Stimulated activated CD4-positive, alpha-beta T cell treated with anti-CD3 and anti-CD28 coated beads, Interleukin-1b, Interleukin-23, amount 100 ng/mL, for 24 hours (primary cell): ENCODE data around the gene PRDX5.

Experiments used
- DNase-seq, 4 experiments: peaks; one replicate each; pipeline ENCODE4 v3.0.0-alpha.2; 2020; ENCODE audit warnings: low read depth in 4 of 4, low spot score in 1 of 4

The PRDX5 gene

DNA sequence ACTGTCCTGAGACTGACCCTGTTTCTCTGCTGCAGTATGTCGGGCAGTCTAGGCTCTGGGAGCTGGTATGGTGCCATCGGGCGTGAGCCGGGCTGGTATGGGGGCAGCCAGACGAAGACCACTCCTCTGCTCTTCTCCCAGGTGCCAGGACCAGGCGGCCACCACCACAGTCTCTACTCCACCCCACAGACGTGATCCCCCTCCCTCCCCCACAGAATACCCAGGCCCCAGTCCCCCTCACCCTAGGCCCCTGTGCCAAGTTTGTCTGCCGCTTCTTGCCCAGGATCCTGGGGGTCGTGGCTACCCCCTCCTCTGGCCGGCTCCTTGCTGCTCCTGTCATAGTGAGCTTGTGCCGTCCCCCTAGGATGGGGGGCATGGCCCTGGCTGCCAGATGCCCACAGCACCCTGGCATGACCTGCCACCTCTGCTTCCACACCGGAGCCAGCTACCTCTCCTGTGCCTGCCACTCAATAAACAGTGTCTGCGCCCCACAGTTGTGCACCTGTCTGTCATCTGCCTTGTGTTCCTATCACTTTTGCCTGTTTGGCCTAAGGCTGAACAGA, 28.8 kb upstream of the PRDX5 start:
- DNase-seq = no peak

DNA sequence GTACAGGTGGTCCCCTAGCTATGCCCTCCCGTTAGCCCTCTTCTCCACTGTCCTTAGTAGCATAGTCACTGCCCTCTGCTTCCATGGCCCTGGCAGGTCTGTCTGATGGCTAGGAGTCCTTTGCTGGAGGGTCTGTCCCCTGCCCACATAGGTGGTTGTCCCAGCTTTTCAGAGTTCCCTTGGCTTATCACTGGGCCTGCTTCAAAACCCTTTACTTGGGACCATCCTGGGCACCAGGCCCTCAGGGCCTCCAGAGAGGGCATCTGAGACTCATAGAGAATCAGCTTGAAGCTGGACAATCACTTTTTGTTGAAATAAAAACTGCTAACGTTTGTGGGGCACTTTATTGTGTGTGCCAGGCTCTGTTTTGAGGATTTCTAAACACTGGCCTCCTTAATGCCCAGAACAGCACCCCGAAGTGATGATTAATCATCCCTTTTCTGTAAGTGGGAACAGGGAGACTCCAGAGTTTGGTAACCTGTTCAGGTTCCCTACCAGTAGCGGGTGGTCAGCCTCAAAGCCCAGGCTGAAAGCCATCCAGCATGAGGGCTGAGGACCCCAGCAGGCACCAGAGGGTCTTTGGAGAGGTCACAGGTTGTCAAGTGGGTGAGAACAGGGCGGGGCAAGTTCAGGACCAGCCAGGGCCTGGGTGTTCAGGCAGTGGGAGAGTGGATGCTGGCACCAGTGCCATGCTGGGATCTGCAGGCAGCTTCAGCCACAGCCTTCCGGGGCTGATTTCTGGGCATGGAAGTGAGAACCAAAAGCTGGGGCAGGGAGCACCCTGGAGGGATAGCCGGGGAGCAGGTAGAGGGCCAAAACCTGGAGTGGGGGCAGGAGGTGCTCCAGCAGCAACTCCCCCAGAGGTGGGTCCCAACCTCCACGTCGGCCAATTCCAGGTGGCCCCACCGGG, 27.3 kb upstream of the PRDX5 start:
- no peak for DNase-seq

DNA sequence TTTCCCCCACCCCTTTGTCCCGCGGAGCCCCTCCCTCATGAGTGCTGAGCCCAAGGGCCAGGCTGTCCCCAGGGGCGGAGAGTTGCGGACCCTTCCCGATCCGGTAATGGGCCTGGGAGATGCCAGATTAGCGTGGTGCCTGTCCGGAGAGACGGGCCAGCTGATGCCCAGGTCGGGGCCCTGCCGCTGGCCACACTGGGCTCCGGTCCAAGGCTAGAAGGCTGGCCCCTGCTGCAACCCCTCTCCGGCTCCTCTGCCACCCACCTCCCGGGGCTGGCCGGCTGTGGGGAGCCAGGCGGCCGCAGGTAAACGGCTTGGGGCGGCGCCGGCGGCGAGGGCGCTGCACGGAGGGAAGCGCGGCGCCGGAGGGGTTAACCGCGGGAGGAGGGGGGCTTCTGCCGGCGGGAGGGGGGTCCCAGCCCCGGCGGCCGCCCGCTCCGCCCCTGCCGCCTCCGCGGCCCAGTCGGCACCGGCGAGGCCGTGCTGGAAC, 26.6 kb upstream of the PRDX5 start, which contains the start of gene KCNK4:
TSS of gene KCNK4 (plus strand) at position 41 of the 490 bp plus-strand sequence. CDS start 1,717 bp downstream, outside the sequence.
- no peak for DNase-seq

DNA sequence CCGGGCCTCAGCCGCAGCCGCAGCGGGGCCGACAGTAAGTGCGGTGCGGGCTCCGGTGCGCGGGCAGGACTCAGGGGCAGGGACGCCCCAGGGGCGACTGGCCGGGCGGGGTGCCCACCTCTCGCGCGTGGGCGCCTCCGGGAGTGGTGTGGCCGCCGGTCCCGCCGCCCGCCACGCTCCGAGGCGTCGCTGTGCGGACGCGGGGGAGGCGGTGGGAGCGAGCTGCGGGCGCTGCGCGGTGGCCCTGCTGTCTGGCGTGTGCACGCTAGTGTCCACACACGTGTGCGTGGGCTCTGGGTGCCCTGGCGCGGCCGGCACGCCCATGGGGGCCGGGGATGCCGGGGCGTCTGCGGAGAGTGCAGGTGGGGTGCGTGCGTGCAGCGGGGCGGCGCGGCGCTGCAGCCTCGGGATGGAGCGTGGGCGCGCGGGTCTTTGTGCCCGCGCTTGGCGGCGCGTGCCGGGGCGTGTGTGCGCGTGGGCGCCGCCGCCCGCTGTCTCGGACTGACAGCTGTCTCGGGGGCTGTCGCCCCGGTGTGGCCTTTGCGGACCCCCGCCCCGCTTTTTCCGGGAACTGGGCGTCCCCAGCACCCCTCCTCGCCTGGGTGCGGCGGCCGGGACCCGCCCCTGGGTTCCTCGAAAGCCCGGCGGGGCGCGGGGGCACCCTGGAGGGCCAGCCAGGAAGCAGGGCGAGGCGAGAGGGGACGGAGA, 26.0 kb upstream of the PRDX5 start:
- DNase-seq = no peak

DNA sequence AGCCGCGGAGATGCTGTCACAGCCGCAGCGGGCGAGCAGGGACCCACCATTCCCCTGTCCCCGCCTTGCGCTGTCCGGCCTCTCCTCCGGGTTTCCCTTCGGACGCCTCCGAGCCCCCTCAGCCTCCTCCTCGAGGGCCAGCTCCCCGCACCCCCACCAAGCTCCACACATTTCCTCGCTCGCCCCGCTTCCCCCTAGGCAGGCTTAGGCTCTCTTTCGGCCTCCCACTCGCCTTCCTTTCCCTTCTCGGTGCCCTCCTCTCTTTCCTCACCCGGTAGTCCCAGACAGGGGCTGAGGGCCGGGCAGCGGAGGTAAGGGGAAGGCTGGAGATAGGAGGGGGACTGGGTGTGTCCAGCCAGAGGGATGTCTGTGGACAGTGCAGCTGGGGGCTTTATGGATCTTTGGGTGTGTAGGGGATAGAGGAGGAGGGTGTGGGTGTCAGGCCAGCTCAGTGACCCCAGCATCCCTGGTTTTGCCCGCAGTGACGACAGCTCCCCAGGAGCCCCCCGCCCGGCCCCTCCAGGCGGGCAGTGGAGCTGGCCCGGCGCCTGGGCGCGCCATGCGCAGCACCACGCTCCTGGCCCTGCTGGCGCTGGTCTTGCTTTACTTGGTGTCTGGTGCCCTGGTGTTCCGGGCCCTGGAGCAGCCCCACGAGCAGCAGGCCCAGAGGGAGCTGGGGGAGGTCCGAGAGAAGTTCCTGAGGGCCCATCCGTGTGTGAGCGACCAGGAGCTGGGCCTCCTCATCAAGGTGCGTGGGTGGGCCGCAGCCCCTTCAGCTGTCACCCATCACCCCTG, 25.3 kb upstream of the PRDX5 start:
- no peak for DNase-seq

DNA sequence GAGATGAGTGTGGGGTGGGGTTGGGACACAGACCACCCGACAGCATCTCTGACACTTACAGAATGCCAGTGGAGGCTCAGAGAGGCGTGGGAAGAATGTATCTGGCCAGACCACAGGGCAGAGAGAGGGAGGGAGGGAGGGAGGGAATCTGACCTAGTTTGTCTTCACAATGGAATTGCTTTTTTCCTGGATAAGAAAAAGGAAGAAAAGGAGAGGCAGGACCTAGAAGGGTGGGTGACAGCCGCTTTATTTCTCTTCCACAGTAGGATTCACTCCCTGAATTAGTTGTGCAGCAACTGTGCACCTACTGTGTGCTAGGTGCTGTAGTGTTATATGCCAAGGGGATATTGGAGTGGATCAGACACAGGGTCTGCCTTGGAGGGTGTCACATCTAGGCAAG, 23.1 kb upstream of the PRDX5 start:
- no peak for DNase-seq

DNA sequence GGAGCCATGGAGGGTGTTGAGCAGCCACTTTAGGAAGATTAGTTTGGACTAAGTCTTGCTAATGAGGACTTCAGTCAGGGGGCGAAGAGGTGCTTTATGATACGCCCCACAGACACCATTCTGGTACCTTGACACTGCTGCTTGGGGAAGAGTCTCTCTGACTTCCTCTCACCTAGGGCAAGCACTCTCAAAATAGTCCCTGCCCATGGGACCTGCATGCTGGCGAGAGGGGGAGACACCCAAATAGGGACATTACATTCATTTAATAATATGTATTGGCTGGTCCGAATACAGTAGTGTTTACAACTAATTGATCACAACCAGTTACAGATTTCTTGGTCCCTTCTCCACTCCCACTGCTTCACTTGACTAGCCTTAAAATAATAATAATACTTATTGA, 22.2 kb upstream of the PRDX5 start:
- DNase-seq = no peak

DNA sequence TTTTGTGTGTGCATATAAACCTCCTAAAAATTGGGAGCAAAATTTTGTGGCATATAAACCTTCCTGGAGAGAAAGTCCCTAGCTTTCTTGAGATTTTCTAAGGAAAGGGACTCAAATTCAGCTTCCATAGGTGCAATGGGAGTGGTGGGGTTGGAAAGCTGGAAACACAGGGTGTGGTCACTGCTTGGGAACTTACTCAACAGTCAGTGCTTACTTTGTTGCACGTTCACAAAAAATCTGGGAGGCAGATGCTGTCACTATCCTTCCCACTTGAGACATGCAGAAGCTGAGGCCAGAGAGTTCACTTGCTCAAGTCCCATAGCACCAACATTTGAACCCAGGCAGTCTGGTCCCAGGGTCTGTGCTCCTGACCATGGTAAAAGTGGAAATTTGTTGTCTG, 21.7 kb upstream of the PRDX5 start:
- DNase-seq = no peak

DNA sequence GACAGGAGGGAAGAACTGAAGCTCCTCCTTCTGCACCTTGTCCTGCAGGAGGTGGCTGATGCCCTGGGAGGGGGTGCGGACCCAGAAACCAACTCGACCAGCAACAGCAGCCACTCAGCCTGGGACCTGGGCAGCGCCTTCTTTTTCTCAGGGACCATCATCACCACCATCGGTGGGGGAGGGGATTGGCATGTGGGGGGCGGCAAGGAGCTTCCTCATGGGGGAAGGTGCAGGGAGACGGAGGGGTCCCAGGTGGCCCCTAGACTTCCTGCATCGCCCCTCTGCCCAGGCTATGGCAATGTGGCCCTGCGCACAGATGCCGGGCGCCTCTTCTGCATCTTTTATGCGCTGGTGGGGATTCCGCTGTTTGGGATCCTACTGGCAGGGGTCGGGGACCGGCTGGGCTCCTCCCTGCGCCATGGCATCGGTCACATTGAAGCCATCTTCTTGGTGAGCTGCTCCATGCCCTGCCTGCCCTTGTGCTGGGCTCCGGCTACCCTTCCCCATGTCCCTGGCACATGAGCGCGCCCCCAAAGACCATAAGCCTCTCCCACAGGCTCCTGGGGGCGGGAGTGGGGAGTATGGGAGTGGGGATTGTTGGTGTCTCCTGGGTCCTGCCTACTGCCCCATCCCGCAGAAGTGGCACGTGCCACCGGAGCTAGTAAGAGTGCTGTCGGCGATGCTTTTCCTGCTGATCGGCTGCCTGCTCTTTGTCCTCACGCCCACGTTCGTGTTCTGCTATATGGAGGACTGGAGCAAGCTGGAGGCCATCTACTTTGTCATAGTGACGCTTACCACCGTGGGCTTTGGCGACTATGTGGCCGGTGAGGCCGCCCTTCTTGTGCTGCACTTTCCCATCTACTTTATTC, 20.9 kb upstream of the PRDX5 start:
- no peak for DNase-seq

DNA sequence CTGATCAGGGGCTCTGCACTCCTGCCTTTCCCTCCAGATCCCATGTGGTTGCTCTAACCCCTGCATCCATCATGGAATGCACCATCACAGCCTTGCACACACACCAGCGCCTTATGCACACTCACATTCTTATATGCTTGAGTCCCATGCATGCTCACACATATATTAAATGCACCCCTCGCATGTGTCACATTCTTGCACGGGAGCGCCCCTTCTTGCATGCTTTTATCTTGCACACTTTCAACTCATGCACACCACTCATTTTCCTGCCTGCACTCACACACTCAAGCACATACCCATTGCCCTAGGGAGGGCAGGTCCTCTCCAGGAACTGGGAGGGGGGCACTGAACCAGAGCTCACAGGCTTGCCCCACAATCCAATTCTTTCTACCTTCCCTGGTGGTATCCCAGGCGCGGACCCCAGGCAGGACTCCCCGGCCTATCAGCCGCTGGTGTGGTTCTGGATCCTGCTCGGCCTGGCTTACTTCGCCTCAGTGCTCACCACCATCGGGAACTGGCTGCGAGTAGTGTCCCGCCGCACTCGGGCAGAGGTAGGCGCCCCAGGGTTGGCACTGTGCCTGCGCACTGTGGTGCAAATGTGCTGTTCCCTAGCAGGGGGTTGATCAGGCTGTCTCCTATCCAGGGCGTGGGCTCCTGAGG, 20.1 kb upstream of the PRDX5 start:
- no peak for DNase-seq

DNA sequence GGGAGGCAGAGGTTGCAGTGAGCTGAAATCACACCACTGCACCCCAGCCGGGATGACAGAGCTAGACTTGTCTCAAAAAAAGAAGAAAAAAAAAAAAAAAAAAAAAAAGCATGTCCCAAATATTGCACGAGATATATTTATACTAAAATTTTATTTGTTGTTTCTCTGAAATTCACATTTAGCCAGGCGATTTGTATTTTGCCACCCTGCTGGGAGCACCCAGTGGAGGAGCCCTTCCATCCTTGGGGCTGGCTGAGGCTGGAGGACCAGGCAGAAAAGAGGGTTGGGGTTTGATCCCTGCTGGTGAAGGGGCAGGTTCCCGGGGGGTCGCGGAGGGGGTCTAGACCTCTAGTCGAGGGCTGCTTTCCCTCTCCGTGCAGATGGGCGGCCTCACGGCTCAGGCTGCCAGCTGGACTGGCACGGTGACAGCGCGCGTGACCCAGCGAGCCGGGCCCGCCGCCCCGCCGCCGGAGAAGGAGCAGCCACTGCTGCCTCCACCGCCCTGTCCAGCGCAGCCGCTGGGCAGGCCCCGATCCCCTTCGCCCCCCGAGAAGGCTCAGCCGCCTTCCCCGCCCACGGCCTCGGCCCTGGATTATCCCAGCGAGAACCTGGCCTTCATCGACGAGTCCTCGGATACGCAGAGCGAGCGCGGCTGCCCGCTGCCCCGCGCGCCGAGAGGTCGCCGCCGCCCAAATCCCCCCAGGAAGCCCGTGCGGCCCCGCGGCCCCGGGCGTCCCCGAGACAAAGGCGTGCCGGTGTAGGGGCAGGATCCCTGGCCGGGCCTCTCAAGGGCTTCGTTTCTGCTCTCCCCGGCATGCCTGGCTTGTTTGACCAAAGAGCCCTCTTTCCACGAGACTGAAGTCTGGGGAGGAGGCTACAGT, 18.7 kb upstream of the PRDX5 start:
- DNase-seq = no peak

DNA sequence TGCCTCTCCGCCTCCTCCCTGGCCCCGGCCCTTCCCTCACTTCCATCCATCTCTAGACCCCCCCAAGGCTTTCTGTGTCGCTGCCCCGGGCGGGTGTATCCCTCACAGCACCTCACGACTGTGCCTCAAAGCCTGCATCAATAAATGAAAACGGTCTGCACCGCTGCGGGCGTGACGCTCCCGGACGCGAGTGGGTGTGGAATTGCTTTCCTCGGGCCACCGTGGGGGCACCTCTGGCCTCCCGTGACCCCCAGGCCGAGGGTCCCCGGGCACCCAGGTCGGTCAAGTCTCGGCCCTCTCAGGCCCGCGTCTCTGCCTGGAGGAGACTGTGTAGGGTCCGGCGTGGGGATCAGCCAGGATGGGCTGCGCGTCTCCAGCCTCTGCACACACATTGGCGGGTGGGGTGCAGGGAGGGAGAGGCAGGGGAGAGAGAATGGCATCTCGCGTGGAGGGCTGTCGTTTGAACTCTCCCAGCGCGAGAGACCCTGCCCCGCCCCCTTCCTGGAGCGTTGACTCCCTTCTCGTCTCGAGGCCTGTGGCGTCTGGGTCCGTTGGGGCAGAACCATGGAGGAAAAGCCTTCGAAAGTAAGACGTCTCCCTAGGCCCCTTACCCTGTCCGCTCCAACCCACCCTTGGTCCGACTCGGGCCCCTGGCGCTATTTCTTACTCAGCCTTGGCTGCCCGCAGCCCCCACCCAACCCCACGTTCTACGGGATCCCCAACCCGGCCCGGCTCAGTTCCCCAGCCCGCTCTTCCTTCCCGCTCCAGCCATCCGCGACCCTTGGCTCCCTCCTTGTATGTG, 17.9 kb upstream of the PRDX5 start, which contains the start of gene CATSPERZ:
TSS of gene CATSPERZ (plus strand) at position 512 of the 802 bp plus-strand sequence. CDS start at position 565, 53 bp downstream.
- DNase-seq = no peak

DNA sequence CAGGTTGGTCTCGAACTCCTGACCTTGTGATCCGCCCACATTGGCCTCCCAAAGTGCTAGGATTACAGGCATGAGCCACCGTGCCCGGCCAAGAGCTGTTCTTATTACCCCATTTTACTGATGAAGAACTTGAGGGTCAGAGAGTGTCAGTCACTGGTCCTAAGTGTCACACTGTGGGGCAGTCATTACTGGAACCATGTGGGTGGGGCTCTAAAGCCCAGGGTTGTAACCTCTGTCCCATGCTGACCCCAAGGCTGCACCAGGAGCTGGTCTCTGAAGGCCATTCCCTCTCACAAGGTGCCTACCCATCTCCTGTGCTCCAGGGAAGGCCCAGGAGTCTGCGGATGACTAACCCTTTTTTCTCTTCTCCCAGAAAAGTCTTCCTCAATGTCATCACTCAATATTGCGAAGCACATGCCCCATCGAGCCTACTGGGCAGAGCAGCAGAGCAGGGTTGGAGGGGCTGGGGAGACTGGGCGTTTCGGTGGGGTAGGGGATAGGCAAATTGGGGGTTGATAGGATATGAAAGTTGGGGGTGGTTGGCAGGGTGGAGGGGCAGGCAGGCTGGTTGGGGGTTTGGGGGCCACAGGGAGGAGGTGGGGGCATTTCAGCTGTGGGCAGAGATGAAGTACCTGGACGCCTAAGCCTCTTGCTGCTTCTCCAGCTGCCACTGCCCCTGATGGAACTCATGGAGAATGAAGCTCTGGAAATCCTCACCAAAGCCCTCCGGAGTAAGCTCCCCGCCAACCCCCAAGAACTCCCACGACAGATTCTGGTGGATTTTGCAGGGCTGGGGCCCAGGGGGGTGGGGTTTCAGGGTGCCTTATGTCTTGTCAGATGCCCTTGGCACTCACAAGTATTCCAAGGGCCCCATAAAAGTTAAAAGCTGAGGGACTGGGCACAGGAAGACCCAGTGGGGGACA, 14.6 kb upstream of the PRDX5 start:
- DNase-seq = no peak

DNA sequence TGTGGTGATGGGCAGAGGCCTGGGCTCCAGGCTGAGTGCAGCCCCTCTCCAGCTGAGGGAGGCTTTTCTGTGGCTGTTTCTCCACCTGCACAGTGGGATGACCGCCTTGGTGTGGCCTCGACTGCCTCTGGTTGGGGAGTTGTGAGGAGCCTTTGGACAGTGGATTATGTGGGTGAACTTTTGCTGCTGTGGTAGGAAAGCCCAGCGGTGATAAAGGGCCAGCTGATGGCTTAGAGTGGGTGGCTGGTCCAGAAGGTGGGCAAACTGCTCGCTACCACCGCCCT, 13.9 kb upstream of the PRDX5 start:
- no peak for DNase-seq

DNA sequence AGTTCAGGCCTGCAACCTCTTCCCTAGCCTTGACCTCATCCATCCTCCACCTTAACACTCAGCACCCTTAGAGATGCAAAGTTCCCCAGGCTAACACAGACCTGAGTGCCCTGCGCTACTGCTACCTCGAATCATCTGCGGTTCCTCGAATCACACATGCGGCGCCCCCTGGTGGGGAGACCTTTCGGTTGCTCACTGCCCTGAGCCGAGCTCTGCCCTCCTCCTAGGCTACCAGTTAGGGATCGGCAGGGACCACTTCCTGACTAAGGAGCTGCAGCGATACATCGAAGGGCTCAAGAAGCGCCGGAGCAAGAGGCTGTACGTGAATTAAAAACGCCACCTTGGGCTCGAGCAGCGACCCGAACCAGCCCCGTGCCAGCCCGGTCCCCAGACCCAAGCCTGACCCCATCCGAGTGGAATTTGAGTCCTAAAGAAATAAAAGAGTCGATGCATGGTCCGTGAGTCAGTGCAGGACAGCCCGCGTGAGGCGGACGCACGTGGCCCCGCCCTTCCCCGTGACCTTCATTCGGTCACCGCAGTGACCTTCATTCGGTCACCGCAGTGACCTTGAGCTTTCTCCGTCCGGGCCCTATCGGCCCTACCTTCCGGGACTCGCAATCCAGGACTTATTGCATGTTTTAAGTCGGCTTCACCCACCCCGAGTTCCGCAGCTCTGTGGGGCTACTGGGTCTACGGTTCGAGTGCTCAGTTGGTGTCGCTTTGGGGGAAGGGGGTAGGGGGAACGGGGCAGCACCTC, 13.4 kb upstream of the PRDX5 start:
- peak; percentile 90 to 97 (median 96) for DNase-seq

DNA sequence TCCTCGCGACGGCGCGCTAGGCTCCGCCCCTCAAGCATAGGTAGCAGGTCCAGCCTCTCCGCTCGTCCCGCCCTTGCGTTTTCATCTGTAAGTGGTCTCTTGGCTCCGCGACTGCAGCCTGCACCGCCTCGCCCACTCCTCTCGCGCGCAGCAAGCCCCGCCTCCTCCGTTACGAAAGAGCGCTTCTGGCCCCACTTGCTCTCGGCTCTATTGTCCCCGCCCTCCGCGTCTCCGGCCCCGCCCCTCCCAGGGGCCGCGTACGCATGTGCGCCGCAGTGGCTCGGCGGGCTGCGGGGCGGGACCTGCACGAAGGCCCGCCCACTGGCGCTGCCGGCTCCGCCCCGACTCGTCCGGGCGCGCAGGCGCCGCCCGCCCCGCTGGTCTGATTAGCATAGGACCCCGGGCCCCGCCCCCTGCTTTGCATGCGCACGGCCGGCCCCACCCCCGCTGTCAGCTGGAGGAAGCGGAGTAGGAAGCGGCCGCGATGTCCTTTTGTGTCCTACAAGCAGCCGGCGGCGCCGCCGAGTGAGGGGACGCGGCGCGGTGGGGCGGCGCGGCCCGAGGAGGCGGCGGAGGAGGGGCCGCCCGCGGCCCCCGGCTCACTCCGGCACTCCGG, 12.7 kb upstream of the PRDX5 start, which contains the start of gene ESRRA:
TSS of gene ESRRA (plus strand) at position 450 of the 616 bp plus-strand sequence. CDS start 1,656 bp downstream, outside the sequence.
- peak; percentile 99 to 100 (median 100) for DNase-seq
